GM12878 (cell line): ENCODE data around the gene UBASH3B. TPM values are rescaled to one million over a fixed set of nuclear protein-coding genes. Genes with fewer than 3 reads are reported as not detected.

ENCODE experiments used
- ATAC-seq: fragments of 200-7000 bp; cut with Tn5 transposase; 3 replicates; pipeline ENCODE4 v1.9.1; 2020; ENCODE audit warnings: mild to moderate bottlenecking, moderate library complexity
- BruUV-seq: library from RNA; stranded (reverse); fragments of 400-500 nt; replicated peaks from 2 replicates; lab custom pipeline; 2021; lab: Mats Ljungman, UMichigan
- CTCF ChIA-PET: fragments of 300-600 bp; sonication (Branson Sonifier 250); formaldehyde crosslinking; extraction: SDS; loops from one replicate; lab custom pipeline; 2021; ENCODE audit warnings: inconsistent platforms; lab: Yijun Ruan, JAX
- POLR2A ChIA-PET: fragments of 350-600 bp; formaldehyde crosslinking; extraction: SDS; loops from one replicate; lab custom pipeline; 2021; ENCODE audit warnings: inconsistent platforms; lab: Charles Lee
- RAD21 ChIA-PET: fragments of 300-600 bp; sonication (Branson Sonifier 250); formaldehyde crosslinking; loops from one replicate; lab custom pipeline; 2023; ENCODE audit warnings: antibody characterized with exemption; ENCODE audit not compliant: unreplicated experiment; lab: Charles Lee
- SMC1A ChIA-PET: fragments of 300-600 bp; sonication (Branson Sonifier 250); formaldehyde crosslinking; loops from one replicate; lab custom pipeline; 2023; ENCODE audit not compliant: unreplicated experiment, uncharacterized antibody; lab: Charles Lee
- DNase-seq: peaks from one replicate; pipeline ENCODE4 v3.0.0-alpha.2; 2011; ENCODE audit warnings: low read depth, low spot score
- FAIRE-seq: peaks from 3 replicates; lab custom pipeline; 2011; peaks lifted over from hg19 to GRCh38; lab: Jason Lieb, UNC
- H2AFZ ChIP-seq: 2 replicates; pipeline ENCODE4 v1.6.0; 2011; ENCODE audit warnings: low read depth, low read length, control low read depth; ENCODE audit not compliant: control insufficient read depth
- H3K27ac ChIP-seq: 2 replicates; pipeline ENCODE4 v1.5.1; 2011; ENCODE audit warnings: control low read depth; ENCODE audit not compliant: control insufficient read depth, insufficient read depth
- H3K27me3 ChIP-seq, 2 experiments: replicated peaks in 1 of 2; 2 replicates each; pipeline versions ENCODE4 v1.6.0 to v1.6.1; 2011; ENCODE audit warnings: low read length in 1 of 2; ENCODE audit not compliant: control insufficient read depth in 2 of 2, insufficient read depth in 2 of 2
- H3K36me3 ChIP-seq, 2 experiments: 2 replicates each; pipeline ENCODE4 v1.5.1; 2011; ENCODE audit warnings: low read length in 1 of 2; ENCODE audit not compliant: control insufficient read depth in 2 of 2, insufficient read depth in 2 of 2
- H3K4me1 ChIP-seq: 2 replicates; pipeline ENCODE4 v1.6.1; 2011; ENCODE audit warnings: mild to moderate bottlenecking, low read length, moderate library complexity, mixed read lengths; ENCODE audit not compliant: control insufficient read depth, insufficient read depth
- H3K4me2 ChIP-seq: 2 replicates; pipeline ENCODE4 v1.6.0; 2011; ENCODE audit warnings: control low read depth; ENCODE audit not compliant: control insufficient read depth, insufficient read depth
- H3K4me3 ChIP-seq: fragments of 200-600 bp; sonication (generic); 2 replicates; pipeline ENCODE4 v1.5.1; 2016
- H3K79me2 ChIP-seq: 2 replicates; pipeline ENCODE4 v1.6.0; 2011; ENCODE audit warnings: low read length; ENCODE audit not compliant: control insufficient read depth, insufficient read depth
- H3K9ac ChIP-seq: 2 replicates; pipeline ENCODE4 v1.8.0; 2011; ENCODE audit warnings: low read length, control low read depth, mixed read lengths; ENCODE audit not compliant: control insufficient read depth, insufficient read depth
- H3K9me3 ChIP-seq: replicated peaks from 3 replicates; pipeline ENCODE4 v1.5.1; 2011; ENCODE audit warnings: mild to moderate bottlenecking, low read length; ENCODE audit not compliant: control insufficient read depth, insufficient read depth
- H4K20me1 ChIP-seq: 2 replicates; pipeline ENCODE4 v1.6.0; 2011; ENCODE audit not compliant: control insufficient read depth, insufficient read depth
- BACH1 ChIP-seq: fragments of 450-650 bp; IDR thresholded peaks from 2 replicates; pipeline ENCODE4 v1.6.1; 2017; ENCODE audit warnings: mild to moderate bottlenecking, borderline replicate concordance
- BCL11A ChIP-seq: IDR thresholded peaks from 2 replicates; pipeline ENCODE4 v1.6.1; 2011; ENCODE audit warnings: low read depth, low read length
- CBX3 ChIP-seq: fragments of 200-600 bp; sonication (generic); IDR thresholded peaks from 2 replicates; pipeline ENCODE4 v1.6.1; 2016; ENCODE audit warnings: low read depth, borderline replicate concordance
- DPF2 ChIP-seq: fragments of 450-650 bp; IDR thresholded peaks from 2 replicates; pipeline ENCODE4 v1.6.1; 2017; ENCODE audit warnings: mild to moderate bottlenecking
- ESRRA ChIP-seq: IDR thresholded peaks from 2 replicates; pipeline ENCODE4 v1.6.1; 2012; ENCODE audit warnings: mild to moderate bottlenecking, low read length, improper control_type of control experiment
- MEF2B ChIP-seq: fragments of 450-650 bp; IDR thresholded peaks from 2 replicates; pipeline ENCODE4 v1.6.1; 2018; ENCODE audit warnings: mild to moderate bottlenecking, moderate library complexity; ENCODE audit not compliant: partially characterized antibody, poor library complexity, severe bottlenecking
- NFYA ChIP-seq: IDR thresholded peaks from 2 replicates; pipeline ENCODE4 v1.6.1; 2011; ENCODE audit warnings: low read depth, mild to moderate bottlenecking, low read length, improper control_type of control experiment, borderline replicate concordance
- NR2C2 ChIP-seq: IDR thresholded peaks from 2 replicates; pipeline ENCODE4 v1.6.1; 2011; ENCODE audit warnings: borderline replicate concordance, low read depth; ENCODE audit not compliant: control insufficient read depth, insufficient read length
- POLR2AphosphoS2 ChIP-seq: IDR thresholded peaks from 2 replicates; pipeline ENCODE4 v1.6.1; 2011; ENCODE audit warnings: low read depth, mild to moderate bottlenecking, low read length, improper control_type of control experiment, moderate library complexity
- POLR2AphosphoS5 ChIP-seq: IDR thresholded peaks from 2 replicates; pipeline ENCODE4 v1.6.1; 2011; ENCODE audit warnings: mild to moderate bottlenecking, low read length, inconsistent platforms
- SMAD5 ChIP-seq: IDR thresholded peaks from 2 replicates; pipeline ENCODE4 v1.6.1; 2016; ENCODE audit warnings: antibody characterized with exemption, low read depth
- SUPT20H ChIP-seq: IDR thresholded peaks from 2 replicates; pipeline ENCODE4 v1.6.1; 2011; ENCODE audit warnings: low read depth, mild to moderate bottlenecking, low read length, moderate library complexity, borderline replicate concordance; ENCODE audit not compliant: control insufficient read depth
- TCF3 ChIP-seq: IDR thresholded peaks from 2 replicates; pipeline ENCODE4 v1.6.1; 2012; ENCODE audit warnings: low read depth, mild to moderate bottlenecking, low read length, borderline replicate concordance; ENCODE audit not compliant: insufficient read depth
- TCF7 ChIP-seq: IDR thresholded peaks from 2 replicates; pipeline ENCODE4 v1.6.1; 2014; ENCODE audit warnings: antibody characterized with exemption, borderline replicate concordance
- ZNF217 ChIP-seq: fragments of 450-650 bp; IDR thresholded peaks from 2 replicates; pipeline ENCODE4 v1.6.1; 2017; ENCODE audit warnings: antibody characterized with exemption, mild to moderate bottlenecking
- WGBS: methylation state at CpG from one replicate; pipeline ENCODE4 v1.1.6; 2016; ENCODE audit warnings: low lambda C conversion rate; ENCODE audit not compliant: insufficient replicate concordance, insufficient coverage; ENCODE audit errors: missing lambda C conversion rate; 5-methylcytosine and 5-hydroxymethylcytosine counted together
- in situ Hi-C: fragments of 300-500 bp; cut with MboI; formaldehyde crosslinking; loops from 9 replicates; pipeline ENCODE4 v1.14.3; 2018; ENCODE audit warnings: mixed read lengths
- intact Hi-C: fragments of 100-400 bp; cut with micrococcal nuclease; formaldehyde crosslinking; loops from one replicate; pipeline ENCODE4 v1.14.2; 2022; ENCODE audit not compliant: unreplicated experiment
- polyA plus RNA-seq, 11 experiments: library from polyadenylated mRNA; depleted of rRNA in 4 of 11; unstranded in 6 of 11; stranded (reverse) in 5 of 11; fragments of >200 nt; fragmentation: Nextera tagmentation in 4 of 11; fragmentation: Illumina TruSeq in 1 of 11; extraction: Ambion mirVana in 4 of 11; extraction: Trizol in 1 of 11; gene quantifications; 1 replicate in 1 of 11; 2 replicates in 10 of 11; pipeline versions ENCODE4 v1.2.1 to v1.2.3, GENCODE V29; 2011 to 2016; ENCODE audit warnings: inconsistent platforms in 2 of 11, missing spikeins in 2 of 11, low read depth in 1 of 11
- total RNA-seq, 4 experiments: library from RNA; depleted of rRNA in 3 of 4; stranded (reverse); fragments of >200 nt in 3 of 4; fragmentation: Illumina TruSeq in 1 of 4; extraction: Trizol in 1 of 4; gene quantifications; 2 replicates each; pipeline versions ENCODE4 v1.2.1 to v1.2.3, GENCODE V29; 2013 to 2021
- TF ChIP-seq, protein P1 (sequence below): fragments of 450-650 bp; IDR thresholded peaks from 2 replicates; pipeline ENCODE4 v1.6.1; 2017; ENCODE audit warnings: mild to moderate bottlenecking, low read depth, inconsistent platforms; ENCODE audit not compliant: poor library complexity, severe bottlenecking

Gene UBASH3B
- total and polyA plus RNA-seq, 10 of the 15 experiments (the other 5 are each of a cell fraction or from before 2014, with no cell fraction given) = 0.18 to 3.3 (median 0.57) TPM

DNA sequence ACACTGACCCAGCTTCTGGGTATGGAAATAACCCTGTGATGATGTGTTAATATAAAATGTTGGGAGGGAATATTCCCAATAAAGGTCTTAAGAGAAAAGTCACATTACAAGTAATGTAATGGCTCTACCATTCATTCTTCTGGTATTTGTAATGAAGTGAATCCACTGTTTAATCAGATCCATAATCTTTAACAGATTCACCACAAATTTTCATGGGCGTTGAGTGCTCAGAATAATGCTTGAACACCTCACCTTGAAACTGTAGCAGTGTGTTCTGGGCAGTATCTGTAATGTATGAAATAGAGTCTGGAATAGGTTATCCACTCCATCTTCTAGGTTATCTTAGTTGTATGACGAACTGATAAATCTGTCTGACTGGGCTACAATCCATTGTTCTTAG, 156.2 kb downstream of the UBASH3B start:
- in situ Hi-C loops = no loop called here
- SMC1A ChIA-PET = interaction anchor here (2.0 to 13.9 kb wide), 3 partner anchors 11 to 39 kb away, joined by 5 to 485 read pairs (median 46); no protein-coding TSS in a partner anchor
- CTCF ChIA-PET = interaction anchor here (1.4 to 14.0 kb wide), 6 partner anchors 16 to 243 kb away, joined by 3 to 484 read pairs (median 46); partner anchors contain the start of gene CRTAM

DNA sequence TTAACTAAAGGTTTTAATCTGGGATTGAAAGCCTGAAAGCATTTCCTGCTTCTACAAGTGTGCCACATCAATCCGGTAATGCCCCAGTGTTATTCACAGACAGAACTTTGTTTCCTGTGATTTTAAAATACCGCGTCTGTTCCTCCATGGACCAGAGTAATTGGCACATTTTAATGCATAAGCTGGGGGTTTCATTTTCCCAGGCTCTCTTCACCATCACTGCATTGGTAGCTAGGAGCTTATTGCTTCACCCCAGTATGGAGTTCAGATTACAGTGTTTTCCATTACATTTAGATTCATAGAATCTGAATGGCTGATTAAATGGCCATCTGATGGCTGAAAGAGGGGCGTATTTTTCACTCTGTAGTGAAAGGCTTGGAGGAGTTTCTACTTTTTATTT, 157.1 kb downstream of the UBASH3B start:
- H3K9ac ChIP-seq = no peak overlapping the region
- in situ Hi-C loops (no loop called here), intact Hi-C loops (no loop called here)
- no peak overlapping the region for H3K4me3 ChIP-seq
- H3K36me3 ChIP-seq = no peaks in the 10 kb centered on the region
- no peak overlapping the region for H3K4me2 ChIP-seq
- H4K20me1 ChIP-seq = no peaks in the 10 kb centered on the region
- no peaks in the 10 kb centered on the region for H3K9me3 ChIP-seq
- RAD21 ChIA-PET = interaction anchor here (0.6 to 12.4 kb wide), 8 partner anchors 9 to 241 kb away, joined by 3 to 293 read pairs (median 12); partner anchors contain the start of gene CRTAM
- H2AFZ ChIP-seq = no peak overlapping the region
- CTCF ChIA-PET = interaction anchor here (1.4 to 14.0 kb wide), 9 partner anchors 7 to 242 kb away, joined by 3 to 484 read pairs (median 25); partner anchors contain the start of gene CRTAM
- ATAC-seq (no peak), FAIRE-seq (no peak), DNase-seq (no peak)
- H3K79me2 ChIP-seq = no peaks in the 10 kb centered on the region
- H3K4me1 ChIP-seq = peaks cover 9% of the 10 kb centered on the region
- SMC1A ChIA-PET = interaction anchor here (1.0 to 13.9 kb wide), 6 partner anchors 8 to 47 kb away, joined by 4 to 485 read pairs (median 20); no protein-coding TSS in a partner anchor
- BruUV-seq = no TSS peak
- H3K27me3 ChIP-seq = no peaks in the 10 kb centered on the region
- H3K27ac ChIP-seq = no peak overlapping the region
- WGBS = 82% methylated on average over 4 of the region's 4 CpGs
- POLR2A ChIA-PET = no interaction called here
- no peak for TF ChIP-seq DPF2
- TF ChIP-seq SUPT20H = no peak
- TF ChIP-seq, protein P1, sequence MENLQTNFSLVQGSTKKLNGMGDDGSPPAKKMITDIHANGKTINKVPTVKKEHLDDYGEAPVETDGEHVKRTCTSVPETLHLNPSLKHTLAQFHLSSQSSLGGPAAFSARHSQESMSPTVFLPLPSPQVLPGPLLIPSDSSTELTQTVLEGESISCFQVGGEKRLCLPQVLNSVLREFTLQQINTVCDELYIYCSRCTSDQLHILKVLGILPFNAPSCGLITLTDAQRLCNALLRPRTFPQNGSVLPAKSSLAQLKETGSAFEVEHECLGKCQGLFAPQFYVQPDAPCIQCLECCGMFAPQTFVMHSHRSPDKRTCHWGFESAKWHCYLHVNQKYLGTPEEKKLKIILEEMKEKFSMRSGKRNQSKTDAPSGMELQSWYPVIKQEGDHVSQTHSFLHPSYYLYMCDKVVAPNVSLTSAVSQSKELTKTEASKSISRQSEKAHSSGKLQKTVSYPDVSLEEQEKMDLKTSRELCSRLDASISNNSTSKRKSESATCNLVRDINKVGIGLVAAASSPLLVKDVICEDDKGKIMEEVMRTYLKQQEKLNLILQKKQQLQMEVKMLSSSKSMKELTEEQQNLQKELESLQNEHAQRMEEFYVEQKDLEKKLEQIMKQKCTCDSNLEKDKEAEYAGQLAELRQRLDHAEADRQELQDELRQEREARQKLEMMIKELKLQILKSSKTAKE = no peak
- no peak for TF ChIP-seq MEF2B
- no peak for TF ChIP-seq BACH1
- TF ChIP-seq CBX3 = no peak
- TF ChIP-seq NR2C2 = no peak
- TF ChIP-seq SMAD5 = no peak

More for the DNA sequence above, 156.2 kb downstream of the UBASH3B start:
- 91% methylated on average over 2 of the region's 2 CpGs for WGBS
- ATAC-seq (no peak), FAIRE-seq (no peak), DNase-seq (no peak)
- ChIA-PET RAD21 (interaction anchor here (4.0 to 12.4 kb wide), 2 partner anchors 28 to 40 kb away, joined by 15 to 293 read pairs; partner anchors contain the start of gene CRTAM), POLR2A (no interaction called here)
- no peak overlapping the region for H3K4me3 ChIP-seq
- H3K27ac ChIP-seq = no peak overlapping the region
- H4K20me1 ChIP-seq = no peaks in the 10 kb centered on the region
- no peaks in the 10 kb centered on the region for H3K36me3 ChIP-seq
- no peak overlapping the region for H3K4me2 ChIP-seq
- no peaks in the 10 kb centered on the region for H3K27me3 ChIP-seq
- no peak overlapping the region for H2AFZ ChIP-seq
- H3K4me1 ChIP-seq = peaks cover 9% of the 10 kb centered on the region
- no peaks in the 10 kb centered on the region for H3K79me2 ChIP-seq
- H3K9ac ChIP-seq = no peak overlapping the region
- no TSS peak for BruUV-seq
- no peaks in the 10 kb centered on the region for H3K9me3 ChIP-seq
- TF ChIP-seq BCL11A = no peak
- no peak for TF ChIP-seq POLR2AphosphoS2
- TF ChIP-seq NFYA = no peak
- no peak for TF ChIP-seq TCF3
- TF ChIP-seq TCF7 = no peak
- no peak for TF ChIP-seq ESRRA
- TF ChIP-seq POLR2AphosphoS5 = no peak
- TF ChIP-seq ZNF217 = no peak
- intact Hi-C loops = no loop called here
